Activated CD4-positive, alpha-beta T cell treated with anti-CD3 and anti-CD28 coated beads, Interleukin-2, Interleukin-6, amounts not matched to agents 100 ng/mL and 50 ng/mL, durations not matched to agents 16 hours and 8 hours (primary cell): Measurements from ENCODE around the gene SLC16A5.
"Not testable (repeated sequence)": the region's sequence is repeated elsewhere in the genome, so short reads cannot be mapped to it uniquely, and the experiment has no call there.

Source experiments
- DNase-seq: peaks from one replicate; pipeline ENCODE4 v3.0.0-alpha.2; 2020

SLC16A5 gene

DNA sequence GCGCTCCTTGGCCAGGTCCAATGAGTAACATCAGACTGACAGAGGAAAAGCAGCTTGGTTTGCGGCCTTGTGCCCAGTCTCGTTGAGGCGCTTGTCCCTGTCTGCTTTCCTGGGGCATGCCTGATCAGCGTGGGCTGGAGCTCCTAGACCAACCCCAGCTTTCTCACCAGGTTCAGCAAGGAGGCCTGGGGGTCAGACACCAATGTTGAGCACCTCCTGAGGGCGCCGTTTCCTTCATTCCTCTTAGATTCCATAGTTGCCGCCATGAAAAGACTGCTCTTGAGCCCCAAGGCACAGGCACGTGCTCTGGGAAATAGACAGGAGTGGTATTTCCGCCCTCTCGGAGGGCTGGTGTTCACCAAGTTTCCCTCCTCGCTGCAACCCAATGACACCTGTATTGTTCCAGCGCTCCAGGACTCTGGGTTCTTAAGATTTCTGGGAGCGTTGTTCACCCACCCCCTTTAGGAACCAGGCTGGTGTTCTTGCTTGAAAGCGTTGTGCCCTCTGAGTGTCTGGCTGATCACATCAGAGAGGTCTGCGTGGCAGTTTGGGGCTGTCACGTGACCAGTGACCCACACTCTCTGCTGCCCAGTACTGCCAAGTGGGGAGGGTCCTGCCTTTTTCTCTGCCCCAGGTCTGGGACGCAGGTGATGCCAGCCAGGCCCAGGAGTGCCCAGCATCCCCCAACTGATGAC lies 22.7 kb upstream of the SLC16A5 start:
- no peak for DNase-seq

DNA sequence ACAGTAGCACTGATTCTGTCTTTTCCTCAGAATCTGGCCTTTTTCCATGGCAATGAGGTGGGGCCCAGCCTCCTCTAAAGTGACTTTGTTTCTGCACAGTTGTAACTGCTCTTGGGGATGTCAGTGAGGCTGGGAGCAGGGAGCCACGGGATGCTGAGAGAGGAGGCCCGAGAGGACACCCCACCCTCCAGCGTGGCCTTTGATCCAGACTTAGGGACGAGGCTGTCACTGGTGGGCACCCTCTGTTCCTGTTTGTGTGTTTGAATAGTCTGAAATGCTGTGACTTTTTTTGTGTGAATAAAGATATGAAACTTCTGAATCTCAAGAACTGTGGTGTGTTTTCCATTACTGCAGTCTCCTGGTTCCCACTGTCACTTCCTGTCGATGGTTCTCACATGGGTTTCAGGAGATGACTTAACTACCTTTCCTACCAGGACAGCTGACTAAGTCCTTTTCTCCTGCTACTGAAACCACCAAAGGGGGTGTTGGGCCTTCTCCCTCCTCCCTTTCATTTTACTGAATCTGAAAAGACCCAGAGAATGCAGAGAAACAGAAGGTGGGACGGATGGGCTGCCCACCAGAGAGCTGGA lies 22.1 kb upstream of the SLC16A5 start:
- DNase-seq = peak; percentile 66

DNA sequence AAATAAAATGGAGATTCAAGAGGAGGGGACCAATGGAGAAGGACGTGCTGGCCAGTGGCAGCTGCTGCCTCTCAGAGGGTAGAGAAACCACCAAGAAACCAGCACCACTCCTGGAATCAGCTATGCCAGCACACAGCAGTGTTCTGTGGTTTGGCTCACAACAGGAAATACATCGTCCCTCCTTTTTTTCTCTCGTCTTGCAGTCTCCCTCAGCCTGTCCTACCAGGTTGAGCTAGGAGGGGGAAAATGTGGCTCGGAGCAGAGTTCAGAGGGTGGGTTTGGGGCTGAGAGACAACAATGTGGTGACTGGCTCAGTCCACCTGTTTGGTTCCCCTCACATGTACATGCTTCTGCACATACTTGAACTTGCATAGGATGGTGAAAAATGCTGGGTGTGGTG lies 19.9 kb upstream of the SLC16A5 start:
- peak; percentile 72 for DNase-seq

DNA sequence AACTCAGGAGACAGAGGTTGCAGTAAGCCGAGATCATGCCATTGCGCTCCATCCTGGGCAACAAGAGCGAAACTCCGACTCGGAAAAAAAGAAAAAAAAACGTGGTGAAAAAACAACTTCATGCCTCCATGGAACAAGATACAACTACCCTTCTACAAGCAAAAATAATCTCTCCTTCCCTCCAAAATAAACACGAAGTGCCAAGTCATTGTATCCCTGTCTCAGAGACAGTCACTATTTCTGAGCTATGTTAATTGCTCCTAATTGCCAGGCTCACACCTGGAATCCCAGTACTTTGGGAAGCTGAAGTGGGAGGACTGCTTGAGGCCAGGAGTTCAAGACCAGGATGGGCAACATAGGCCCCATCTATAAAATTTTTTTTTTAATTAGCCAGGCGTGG lies 19.0 kb upstream of the SLC16A5 start:
- DNase-seq = no peak

DNA sequence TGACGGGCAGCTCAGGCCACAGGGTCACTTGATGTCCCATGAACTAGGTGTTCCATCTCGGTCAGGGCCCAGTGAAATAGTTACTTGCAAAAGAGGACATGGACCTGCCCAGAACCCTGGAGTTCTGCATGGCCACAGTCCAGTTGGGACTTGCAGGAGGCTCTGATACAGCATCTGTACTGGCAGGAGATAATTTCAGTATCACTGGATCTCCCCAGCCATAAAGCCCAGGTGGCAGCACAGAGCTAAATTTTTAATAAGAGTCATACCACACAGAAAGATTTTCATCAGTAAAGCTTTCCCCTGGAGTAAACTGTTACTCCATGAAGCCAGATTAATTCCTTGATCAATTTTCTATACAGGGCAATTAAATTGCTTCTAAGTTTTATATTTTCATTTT lies 18.0 kb upstream of the SLC16A5 start:
- DNase-seq = no peak

DNA sequence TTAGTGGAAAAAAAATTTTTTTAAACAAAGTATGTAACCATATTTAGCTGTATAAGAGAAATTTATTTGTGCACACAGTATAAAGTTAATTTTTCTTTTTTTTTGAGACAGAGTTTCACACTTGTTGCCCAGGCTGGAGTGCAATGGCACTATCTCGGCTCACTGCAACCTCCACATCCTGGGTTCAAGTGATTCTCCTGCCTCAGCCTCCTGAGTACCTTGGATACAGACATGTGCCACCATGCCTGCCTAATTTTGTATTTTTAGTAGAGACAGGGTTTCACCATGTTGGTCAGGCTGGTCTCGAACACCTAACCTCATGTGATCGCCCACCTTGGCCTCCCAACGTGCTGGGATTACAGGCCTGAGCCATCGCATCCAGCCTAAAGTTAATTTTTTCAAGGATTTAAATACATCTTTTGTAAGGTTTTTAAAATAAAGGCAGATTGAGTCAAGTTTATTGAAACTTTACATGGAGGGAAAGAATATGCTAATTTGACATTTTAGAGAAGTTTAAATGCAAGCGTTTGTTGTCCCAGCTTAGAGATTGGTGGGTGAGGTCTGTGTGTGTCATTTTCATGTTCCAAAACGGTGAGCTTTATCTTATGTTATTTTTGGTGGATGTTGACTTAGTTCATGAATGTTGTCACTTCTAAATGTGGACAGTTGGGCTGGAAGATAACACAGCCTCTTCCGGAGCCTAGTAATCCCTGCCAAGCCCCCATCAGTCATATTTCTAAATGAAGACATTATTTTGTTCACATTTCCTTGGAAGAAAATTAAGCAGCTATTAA lies 16.1 kb upstream of the SLC16A5 start:
- not testable (repeated sequence) for DNase-seq

DNA sequence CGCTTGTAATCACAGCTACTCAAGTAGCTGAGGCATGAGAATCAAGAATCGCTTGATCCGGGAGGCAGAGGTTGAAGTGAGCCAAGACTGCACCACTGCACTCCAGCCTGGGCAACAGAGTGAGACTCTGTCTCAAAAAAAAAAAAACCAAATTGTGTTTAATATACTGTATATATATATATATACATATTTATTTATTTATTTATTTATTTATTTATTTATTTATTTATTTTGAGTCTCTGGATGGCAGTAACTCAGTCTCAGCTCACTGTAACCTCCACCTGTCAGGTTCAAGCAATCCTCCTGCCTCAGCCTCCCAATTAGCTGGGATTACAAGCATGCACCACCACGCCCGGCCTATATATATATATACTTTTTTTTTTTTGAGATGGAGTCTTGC lies 14.8 kb upstream of the SLC16A5 start:
- DNase-seq = not testable (repeated sequence)

DNA sequence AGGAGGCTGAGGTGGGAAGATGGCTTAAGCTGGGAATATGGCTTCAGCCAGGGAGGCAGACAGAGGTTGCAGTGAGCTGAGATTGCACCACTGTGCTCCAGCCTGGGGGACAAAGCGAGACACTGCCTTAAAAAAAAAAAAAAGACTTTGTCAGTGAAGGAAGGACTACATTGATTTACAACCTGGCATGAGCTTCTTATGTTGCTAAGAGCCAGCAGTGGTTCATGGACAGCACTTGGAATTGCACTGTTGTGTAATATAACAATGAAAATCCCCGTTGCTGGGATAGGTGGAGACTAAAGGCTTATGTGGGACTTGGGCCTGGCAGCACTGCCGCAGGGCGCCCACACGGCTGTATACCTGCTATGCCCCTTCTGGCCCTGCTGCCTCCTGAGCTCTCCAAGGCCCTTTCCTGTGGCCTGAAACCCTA lies 14.1 kb upstream of the SLC16A5 start:
- no peak for DNase-seq

DNA sequence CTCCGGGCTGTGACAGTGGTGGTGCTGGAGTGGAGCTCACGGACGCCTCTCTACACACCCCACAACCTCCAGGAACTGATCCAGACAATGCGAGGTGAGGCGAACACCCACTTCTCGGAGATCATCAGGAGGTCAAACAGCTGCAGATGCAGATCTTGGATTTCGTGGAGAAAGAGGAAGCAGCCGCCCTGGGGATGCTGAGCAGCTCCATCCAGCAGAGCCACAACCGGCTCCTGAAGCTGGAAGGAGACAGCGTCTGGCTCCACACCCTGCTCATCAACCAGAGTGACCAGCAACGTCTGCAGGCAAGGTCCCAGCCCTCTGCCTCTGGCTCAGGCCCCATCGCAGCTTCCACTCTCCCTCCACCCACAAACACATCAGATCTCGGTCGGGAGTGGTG lies 13.2 kb upstream of the SLC16A5 start:
- no peak for DNase-seq

DNA sequence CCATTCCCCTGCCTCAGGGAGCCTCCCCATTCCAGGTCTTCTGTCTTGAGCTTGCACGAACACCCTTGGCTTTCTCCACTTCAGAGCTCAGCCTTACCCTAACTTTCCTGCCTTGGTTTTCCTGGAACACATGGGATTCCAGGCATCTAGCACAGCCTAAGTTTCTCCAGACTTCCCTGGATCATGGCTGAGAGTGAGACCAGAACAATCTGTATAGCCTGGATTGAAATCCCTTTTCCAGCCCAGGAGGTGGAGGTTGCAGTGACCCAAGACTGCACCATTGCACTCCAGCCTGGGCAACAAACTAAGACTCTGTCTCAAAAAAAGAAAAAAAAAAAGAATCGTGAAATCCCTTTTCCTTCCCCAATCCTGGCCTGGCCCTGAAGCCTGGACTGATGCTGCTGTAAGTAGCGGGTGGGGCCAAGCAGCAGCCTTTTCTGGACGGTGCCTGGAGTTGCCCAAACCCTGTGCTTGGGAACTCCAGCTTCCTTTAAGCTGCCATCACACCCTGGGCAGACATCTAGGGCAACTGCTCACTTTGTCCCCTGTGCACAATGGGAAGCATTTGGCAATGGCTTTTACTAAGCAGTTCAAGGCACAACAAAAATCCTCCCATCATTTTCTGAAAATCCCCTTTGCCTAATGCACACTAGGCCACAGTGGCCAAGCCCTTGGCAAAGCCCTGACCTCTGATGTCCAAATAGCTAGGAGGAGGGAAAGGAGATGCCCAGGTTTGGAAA lies 12.0 kb upstream of the SLC16A5 start:
- DNase-seq = no peak

DNA sequence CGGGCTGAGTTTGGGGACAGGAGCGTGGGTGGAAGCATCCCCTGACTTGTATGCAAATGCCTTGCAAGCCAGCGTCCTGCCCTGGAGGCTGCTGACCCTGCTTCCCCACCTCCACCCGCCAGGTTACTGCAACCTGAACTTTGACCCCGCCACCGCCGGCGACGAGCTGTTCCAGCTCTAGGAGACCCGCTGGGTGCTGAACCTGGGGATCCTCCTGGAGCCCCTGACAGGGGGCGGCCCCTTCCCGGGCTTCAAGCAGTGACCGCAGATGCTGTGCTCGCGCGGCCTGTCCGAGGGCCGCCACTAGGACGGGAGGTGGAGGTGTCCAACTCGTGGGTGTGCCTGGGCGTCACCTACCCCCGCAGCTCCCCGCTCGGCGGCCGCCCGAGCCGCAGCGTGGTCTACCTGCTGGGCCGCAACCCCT lies 10.7 kb upstream of the SLC16A5 start:
- DNase-seq = no peak

DNA sequence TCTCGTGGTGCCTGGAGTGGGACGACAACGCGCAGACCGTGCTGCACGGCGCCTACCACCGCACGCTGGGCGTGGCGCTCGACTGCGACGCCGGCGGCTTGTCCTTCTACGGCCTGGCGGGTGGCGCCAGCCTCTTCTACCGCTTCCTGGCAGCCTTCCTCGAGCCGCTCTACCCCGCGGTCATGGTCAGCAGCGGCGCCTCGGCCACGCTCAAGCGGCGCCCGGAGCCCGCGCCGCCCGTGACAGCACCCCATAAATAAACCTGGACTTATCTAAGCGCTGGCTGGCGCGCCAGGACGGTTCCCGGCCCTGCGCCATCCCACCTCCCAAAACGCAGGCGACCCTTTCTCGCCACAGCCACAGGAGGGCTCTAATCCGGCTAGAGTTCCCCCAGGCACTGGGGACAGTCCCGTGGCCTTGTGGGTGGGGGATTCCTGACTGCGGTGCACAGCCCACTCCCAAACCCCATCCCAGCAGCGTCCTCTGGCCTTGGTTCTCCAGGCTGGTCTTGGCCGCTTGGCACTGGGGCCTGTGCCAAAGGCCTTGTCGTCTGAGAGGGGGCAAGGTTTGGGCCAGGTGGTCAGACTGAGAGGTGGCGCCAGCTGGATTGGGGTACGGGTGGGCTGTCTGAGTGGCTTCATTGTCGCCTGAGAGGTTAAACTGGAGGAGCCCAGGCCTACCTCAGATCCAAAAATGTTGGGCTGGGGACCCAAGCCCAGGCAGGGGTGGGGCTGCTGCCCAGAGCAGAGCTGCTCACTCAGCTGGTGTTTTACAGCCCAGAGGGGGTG lies 10.1 kb upstream of the SLC16A5 start:
- DNase-seq = peak; percentile 56

DNA sequence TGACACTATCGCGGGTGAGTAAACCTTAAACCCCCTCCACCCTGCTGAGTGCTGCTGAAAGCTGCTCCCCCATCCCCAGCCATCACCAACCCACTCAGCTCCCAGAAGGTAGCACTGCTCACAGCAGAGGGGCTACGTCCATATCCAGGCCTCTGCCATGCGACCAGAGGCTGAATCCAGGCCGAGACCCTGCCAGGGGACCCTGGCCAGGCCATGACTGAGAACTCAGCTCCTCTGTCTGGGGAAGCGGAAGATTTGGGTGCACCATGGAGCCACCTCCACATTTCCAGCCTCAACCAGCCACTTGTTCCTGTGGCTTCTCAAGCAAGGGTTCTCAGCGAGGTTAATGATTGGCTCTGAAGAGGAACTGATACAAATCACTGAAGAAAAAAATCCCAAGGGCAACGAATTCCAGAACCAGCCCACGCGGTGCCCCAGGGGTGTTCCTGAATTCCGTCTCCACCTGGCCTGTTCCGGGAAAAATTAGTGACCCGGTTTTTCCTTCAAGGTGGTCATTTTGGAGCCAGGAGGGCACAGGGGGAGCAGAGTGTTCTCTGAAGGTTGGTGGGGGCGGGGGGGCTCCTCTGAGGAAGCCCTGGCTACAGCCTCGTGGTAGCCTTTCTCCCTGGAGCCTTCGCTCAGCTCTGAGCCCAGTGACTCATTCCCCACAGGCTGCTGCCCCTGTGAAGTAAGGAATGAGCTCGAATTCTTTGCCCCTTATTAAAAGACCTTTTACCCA lies 9.3 kb upstream of the SLC16A5 start:
- DNase-seq = no peak

DNA sequence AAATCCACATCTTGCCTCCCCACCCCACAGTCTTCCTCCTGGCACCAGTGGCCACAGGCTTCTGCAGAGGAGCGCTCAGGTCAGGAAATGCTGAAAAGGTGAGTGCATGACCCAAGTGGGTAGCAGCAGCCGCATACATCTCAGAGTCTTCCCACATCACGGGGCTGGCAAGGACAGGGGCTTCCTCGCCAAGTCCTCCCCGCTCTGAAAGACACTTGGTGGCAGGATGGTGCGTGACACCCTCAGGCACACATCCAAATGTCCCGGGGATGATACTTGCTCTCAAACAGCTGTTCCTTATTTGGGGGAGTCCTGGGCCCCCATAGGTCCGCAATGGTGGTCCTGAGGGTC lies 8.8 kb upstream of the SLC16A5 start:
- no peak for DNase-seq

DNA sequence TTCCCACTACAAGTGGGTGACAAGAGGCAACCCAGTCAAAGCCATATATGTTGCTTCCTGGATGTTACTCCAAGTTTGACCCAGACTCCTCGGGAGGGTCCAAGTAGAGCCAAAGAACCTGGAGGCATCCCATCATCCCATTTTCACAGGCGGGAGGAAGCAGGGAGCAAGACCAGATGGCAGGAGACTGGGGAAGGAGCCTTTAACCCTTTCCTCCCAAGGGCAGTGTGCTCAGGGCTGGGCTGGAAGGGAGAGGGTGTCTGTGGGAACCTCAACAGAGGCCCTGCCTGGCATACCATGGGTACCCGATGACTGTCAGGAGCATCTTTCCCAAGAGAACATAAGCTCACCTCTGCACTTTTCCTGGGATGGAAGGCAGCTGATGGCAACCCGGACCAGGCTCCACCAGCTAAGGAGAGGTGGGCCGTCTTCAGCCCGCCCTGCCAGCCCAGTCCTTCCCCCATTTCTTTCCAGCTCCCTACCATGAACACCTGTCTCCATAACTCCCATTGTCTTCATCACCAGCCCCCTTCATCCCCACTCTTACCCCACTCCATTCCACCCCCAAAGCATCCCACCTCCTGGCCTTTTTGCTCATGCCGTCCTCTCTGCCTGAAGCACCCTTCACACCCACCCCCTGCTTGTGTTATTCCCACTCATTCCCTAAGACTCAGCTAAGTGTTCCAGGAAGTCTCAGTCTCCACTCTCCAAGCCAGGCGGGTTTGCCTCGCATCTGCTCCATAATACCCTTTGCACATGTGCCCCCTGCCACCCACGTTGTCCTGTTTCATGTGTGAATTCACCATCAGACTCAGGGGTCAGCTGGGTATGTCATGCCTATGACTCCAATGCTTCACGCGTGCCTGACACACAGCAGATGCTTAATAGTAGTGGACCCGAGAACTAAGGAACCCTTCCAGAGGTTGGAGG lies 5.9 kb upstream of the SLC16A5 start:
- DNase-seq = no peak

DNA sequence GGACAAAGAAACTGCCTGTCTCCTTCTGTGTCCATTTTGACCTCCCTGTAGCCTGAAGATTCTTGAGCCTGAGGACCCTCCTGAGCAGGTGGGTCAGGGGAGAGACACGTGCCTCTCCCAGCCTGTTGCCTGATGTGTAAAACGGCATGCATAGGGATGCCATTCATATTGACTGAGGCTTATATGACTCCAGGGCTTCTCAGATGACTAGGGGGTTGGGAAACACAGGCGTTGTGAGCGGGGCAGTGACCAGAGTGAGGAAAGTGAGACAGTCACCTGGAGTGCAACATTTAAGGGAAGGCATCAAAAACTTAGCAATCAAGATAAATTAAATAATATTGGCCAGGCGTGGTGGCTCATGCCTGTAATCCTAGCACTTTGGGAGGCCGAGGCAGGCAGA lies 5.1 kb upstream of the SLC16A5 start:
- no peak for DNase-seq

DNA sequence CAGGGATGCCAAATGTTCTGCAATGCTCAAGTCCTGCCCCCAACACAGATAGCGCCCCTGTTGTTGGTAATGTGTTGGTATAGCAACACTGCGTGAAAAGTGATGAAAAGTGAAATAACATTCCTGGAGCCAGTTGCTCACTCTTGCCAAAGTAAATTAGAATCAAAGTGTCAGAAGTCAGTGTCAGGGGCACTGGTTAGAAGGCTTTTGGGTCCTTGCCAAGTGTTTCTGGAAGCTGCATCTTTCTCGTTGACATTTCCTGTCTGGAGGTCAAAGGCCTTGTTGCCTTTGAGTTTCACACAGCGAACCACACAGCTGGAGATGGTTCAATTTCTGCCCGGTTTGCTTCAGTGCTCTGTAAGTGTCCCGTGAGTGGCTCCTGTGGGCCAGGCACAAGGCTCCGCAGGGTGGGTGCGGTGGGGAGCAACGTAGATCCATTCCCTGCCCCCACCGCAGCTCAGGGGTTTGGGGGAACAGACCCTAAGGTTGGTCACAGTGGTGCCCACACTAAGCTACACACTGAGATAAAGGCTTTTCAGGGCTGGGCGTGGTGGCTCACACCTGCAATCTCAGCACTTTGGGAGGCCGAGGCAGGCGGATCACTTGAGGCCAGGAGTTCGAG lies 3.6 kb upstream of the SLC16A5 start:
- no peak for DNase-seq

DNA sequence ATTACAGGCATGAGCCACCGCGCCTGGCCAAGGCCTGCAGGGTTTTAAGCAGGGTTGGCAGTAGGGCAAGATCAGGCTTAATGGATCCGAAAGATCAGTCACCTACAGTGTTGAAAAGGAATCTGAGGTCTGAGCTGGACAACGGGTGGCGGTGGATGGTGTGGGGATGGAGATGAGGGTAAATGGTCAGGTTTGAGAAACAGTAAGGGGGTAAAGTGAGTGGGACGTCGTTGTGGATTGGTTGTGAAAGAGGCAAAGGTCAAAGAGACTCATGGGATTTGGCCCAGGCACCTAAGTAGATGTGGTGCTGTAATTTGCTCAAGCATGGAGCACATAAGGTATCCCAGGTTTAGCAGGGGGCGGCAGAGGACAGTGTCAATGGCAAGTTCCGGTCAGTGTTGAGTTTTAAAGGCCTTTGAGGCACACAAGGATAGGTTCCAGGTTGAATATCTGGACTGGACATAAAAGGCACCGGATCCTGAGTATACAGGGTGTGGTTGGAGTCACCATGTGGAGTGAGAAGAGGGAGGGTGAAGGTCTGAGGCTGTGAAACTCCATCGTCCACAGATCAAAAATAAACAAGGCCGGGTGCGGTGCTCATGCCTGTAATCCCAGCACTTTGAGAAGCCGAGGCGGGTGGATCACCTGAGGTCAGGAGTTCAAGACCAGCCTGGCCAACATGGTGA lies 1.1 kb upstream of the SLC16A5 start:
- no peak for DNase-seq

DNA sequence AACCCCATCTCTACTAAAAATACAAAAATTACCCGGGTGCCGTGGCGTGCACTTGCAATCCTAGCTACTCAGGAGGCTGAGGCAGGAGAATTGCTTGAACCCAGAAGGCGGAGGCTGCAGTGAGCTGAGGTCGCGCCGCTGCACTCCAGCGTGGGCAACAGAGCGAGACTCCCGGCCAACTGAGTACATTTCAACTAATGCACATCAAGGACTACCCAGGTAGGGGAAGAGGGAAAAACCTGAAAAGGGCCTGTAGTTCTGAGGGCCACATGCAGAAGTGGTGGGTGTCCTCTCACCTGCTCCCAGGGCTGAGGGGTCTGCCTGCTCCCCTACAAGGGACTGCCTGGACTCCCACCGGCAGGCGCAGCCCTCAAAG lies 584 bp upstream of the SLC16A5 start:
- DNase-seq = no peak
